ENCODE data around the gene MED27. TPM values are rescaled to one million over a fixed set of nuclear protein-coding genes. Genes with fewer than 3 reads are reported as not detected.

Gene MED27
- total and polyA plus RNA-seq, 2 experiments from 2014 or later: 21.4 to 41.1 TPM

DNA sequence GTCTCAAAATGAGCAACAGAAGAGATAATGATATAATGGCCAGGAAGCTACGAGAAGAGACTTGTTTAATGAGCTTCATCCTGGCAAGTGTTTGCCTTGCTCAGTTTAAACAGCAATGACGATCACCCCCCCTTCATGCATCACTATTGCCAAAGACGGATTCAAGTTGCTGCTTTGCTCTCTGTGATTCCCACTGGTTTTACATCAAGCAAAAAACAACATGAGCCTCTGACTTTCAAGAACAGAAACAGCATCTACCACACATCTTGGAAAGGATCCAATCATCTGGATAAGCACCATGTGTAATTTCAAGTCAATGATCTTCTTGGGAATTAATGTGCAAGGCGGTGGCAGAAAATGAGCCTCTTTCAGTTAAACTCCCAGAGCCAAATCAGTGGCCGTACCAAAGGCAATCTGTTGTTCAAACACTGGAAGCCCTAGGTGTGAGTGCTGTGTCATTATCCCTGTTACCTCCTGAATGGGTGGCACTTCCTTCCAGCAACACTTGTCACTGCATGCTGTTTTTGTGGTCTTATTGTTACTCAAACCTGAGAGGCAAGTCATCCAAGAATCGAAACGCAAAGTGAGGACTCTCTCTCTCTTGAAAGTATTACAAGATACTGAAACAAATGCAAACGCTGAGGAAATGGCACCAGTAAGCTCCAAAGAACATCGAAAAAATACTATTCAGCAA is 72.8 kb downstream of the MED27 start:
- H3K79me2 ChIP-seq (ENCODE audit: insufficient read depth): peaks cover 38% of the 10 kb centered on the region

DNA sequence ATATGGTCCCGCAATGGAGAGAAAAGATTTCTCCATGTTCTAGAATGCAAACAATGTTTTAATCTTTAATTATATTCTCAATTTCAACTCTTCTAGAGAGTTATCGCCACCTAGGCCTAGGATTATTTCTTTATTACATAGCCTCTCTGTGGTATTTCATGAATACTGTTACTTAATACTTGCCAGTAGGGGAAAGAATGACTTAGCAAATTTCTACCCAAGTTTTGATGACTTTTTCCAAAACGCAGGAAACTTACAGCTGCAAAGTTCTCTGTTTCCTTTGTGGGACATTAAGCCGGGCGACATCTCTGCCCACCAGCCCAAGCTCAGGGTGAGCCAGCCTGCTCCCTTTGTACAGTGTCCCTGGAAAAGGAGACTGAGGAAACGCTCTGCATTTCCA is 73.8 kb downstream of the MED27 start:
- in situ Hi-C loops (cut with MboI): loop anchor here (10.0 kb wide), 1 partner anchor 219 kb away; no protein-coding TSS in a partner anchor
- Histone ChIP-seq H3K4me1 (ENCODE audit: insufficient read depth) (peaks cover 19% of the 10 kb centered on the region), H3K9me2 (ENCODE audit: insufficient read depth) (no peaks in the 10 kb centered on the region; the same call in 1 of the 2 replicates), H4K20me1 (ENCODE audit: insufficient read depth) (no peaks in the 10 kb centered on the region), H3K36me3 (ENCODE audit: low read depth) (no peaks in the 10 kb centered on the region), H3K4me2 (ENCODE audit: unreplicated experiment) (no peak overlapping the region), H3K79me2 (ENCODE audit: insufficient read depth) (peaks cover 34% of the 10 kb centered on the region), H3F3A (ENCODE audit: insufficient read depth) (0 out of 2 replicates have a peak, but pooled peaks cover 7% of the 10 kb centered on the region), H3K9me3 (ENCODE audit: low read depth) (no peaks in the 10 kb centered on the region), H3K27me3 (replicated peaks; ENCODE audit: insufficient read depth) (no peaks in the 10 kb centered on the region), H3K27ac (0 out of 2 replicates have a peak overlapping the region, but pooled peaks have one; percentile 9), H2AFZ (no peak overlapping the region), H3K4me3 (no peak overlapping the region), H3K9ac (no peak overlapping the region)
- no peak for TF ChIP-seq EZH2phosphoT487 (IDR thresholded peaks at IDR 0.05; ENCODE audit: insufficient read depth, low read depth)
- TF ChIP-seq EZH2 (IDR thresholded peaks at IDR 0.05; ENCODE audit: insufficient read depth, poor library complexity, severe bottlenecking): no peak
- WGBS, 2 experiments (ENCODE audit: low coverage in 1 of 2, low lambda C conversion rate in 2 of 2, missing lambda C conversion rate in 2 of 2): 68 to 72% methylated on average over 6 of the region's 6 CpGs
- DNase-seq: peak; percentile 36

More for the DNA sequence above, 72.8 kb downstream of the MED27 start:
- TF ChIP-seq EZH2 (IDR thresholded peaks at IDR 0.05; ENCODE audit: insufficient read depth, poor library complexity, severe bottlenecking): no peak
- TF ChIP-seq EZH2phosphoT487 (IDR thresholded peaks at IDR 0.05; ENCODE audit: insufficient read depth, low read depth): no peak
- Histone ChIP-seq H3K9ac (no peak overlapping the region), H3K4me2 (ENCODE audit: unreplicated experiment) (no peak overlapping the region), H3K36me3 (ENCODE audit: low read depth) (no peaks in the 10 kb centered on the region), H3K9me2 (ENCODE audit: insufficient read depth) (no peaks in the 10 kb centered on the region; the same call in 1 of the 2 replicates), H3K27me3 (replicated peaks; ENCODE audit: insufficient read depth) (no peaks in the 10 kb centered on the region), H3K4me1 (ENCODE audit: insufficient read depth) (peaks cover 19% of the 10 kb centered on the region), H2AFZ (no peak overlapping the region), H3F3A (ENCODE audit: insufficient read depth) (0 out of 2 replicates have a peak, but pooled peaks cover 7% of the 10 kb centered on the region), H3K9me3 (ENCODE audit: low read depth) (no peaks in the 10 kb centered on the region), H4K20me1 (ENCODE audit: insufficient read depth) (no peaks in the 10 kb centered on the region), H3K27ac (no peak overlapping the region), H3K4me3 (no peak overlapping the region)
- in situ Hi-C loops (cut with MboI): loop anchor here (10.0 kb wide), 1 partner anchor 218 kb away; no protein-coding TSS in a partner anchor
- 80 to 81% methylated on average over 9 of the region's 9 CpGs for WGBS, 2 experiments (ENCODE audit: low coverage in 1 of 2, low lambda C conversion rate in 2 of 2, missing lambda C conversion rate in 2 of 2)
- DNase-seq: no peak

DNA sequence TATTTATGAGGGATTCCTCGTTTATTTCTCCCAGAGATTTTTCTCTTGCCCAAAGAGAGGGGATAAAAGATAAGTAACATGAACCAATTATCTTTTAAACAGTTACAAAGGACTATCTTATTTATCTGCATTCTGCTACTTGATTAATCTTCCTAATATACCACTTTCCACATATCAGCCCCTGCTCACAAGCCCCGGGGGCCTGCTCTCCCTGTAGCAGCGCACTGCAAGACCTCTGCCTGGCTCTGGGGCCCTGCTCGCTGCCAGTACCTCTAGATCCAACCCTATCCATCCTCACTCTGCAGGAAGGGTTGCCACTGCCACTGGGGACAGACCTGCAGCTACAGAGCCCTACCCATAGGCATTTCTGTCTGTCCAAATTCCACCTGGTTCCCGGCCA is 75.3 kb downstream of the MED27 start:
- Histone ChIP-seq H3K27ac (no peak overlapping the region), H4K20me1 (ENCODE audit: insufficient read depth) (no peaks in the 10 kb centered on the region)
- no peak for TF ChIP-seq EZH2 (IDR thresholded peaks at IDR 0.05; ENCODE audit: insufficient read depth, poor library complexity, severe bottlenecking)
- no peak for TF ChIP-seq EZH2phosphoT487 (IDR thresholded peaks at IDR 0.05; ENCODE audit: insufficient read depth, low read depth)

DNA sequence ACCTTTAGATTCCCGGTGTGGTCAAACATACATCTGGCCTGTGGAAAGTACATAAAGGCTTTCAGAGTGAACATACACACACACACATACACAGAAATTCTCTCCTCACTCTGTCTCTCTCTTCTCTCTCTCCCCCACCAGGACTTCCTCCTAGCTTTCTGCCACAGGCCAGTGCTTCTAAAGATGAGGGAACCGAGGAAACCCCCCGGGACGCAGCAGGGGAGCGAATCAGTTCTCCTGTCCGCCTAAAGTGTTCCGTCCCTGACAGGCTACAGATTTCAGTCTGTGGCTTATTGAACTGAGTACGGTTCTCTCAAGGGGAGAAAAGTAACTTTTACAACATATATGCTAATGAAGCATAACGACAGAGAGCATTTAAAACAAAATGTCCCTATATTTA is 75.8 kb downstream of the MED27 start:
- no peak overlapping the region for H3K27ac ChIP-seq
- no peaks in the 10 kb centered on the region; the same call in 1 of the 2 replicates for H3K9me2 ChIP-seq (ENCODE audit: insufficient read depth)
- in situ Hi-C loops (cut with MboI): loop anchor here (10.0 kb wide), 1 partner anchor 221 kb away; no protein-coding TSS in a partner anchor
- H3K27me3 ChIP-seq (replicated peaks; ENCODE audit: insufficient read depth): no peaks in the 10 kb centered on the region
- no peaks in the 10 kb centered on the region for H3K9me3 ChIP-seq (ENCODE audit: low read depth)
- WGBS, 2 experiments (ENCODE audit: low coverage in 1 of 2, low lambda C conversion rate in 2 of 2, missing lambda C conversion rate in 2 of 2): 90 to 91% methylated on average over 9 of the region's 9 CpGs
- H3K79me2 ChIP-seq (ENCODE audit: insufficient read depth): peaks cover 36% of the 10 kb centered on the region
- no peak overlapping the region for H2AFZ ChIP-seq
- H3K4me3 ChIP-seq: no peak overlapping the region
- no peaks in the 10 kb centered on the region for H4K20me1 ChIP-seq (ENCODE audit: insufficient read depth)
- no peak for TF ChIP-seq EZH2phosphoT487 (IDR thresholded peaks at IDR 0.05; ENCODE audit: insufficient read depth, low read depth)
- no peak for TF ChIP-seq EZH2 (IDR thresholded peaks at IDR 0.05; ENCODE audit: insufficient read depth, poor library complexity, severe bottlenecking)
- 0 out of 2 replicates have a peak, but pooled peaks cover 7% of the 10 kb centered on the region for H3F3A ChIP-seq (ENCODE audit: insufficient read depth)
- H3K36me3 ChIP-seq (ENCODE audit: low read depth): no peaks in the 10 kb centered on the region
- no peak for DNase-seq
- H3K4me2 ChIP-seq (ENCODE audit: unreplicated experiment): no peak overlapping the region
- no peak overlapping the region for H3K9ac ChIP-seq
- peaks cover 23% of the 10 kb centered on the region for H3K4me1 ChIP-seq (ENCODE audit: insufficient read depth)

More for the DNA sequence above, 75.3 kb downstream of the MED27 start:
- H3K4me1 ChIP-seq (ENCODE audit: insufficient read depth): peaks cover 24% of the 10 kb centered on the region
- H3K9me2 ChIP-seq (ENCODE audit: insufficient read depth): no peaks in the 10 kb centered on the region; the same call in 1 of the 2 replicates
- no peak for DNase-seq
- H3K36me3 ChIP-seq (ENCODE audit: low read depth): no peaks in the 10 kb centered on the region
- no peaks in the 10 kb centered on the region for H3K9me3 ChIP-seq (ENCODE audit: low read depth)
- in situ Hi-C loops (cut with MboI): loop anchor here (10.0 kb wide), 1 partner anchor 220 kb away; no protein-coding TSS in a partner anchor
- H3K4me2 ChIP-seq (ENCODE audit: unreplicated experiment): no peak overlapping the region
- no peaks in the 10 kb centered on the region for H3K27me3 ChIP-seq (replicated peaks; ENCODE audit: insufficient read depth)
- WGBS, 2 experiments (ENCODE audit: low coverage in 1 of 2, low lambda C conversion rate in 2 of 2, missing lambda C conversion rate in 2 of 2): 99 to 100% methylated on average over 5 of the region's 5 CpGs
- H3K79me2 ChIP-seq (ENCODE audit: insufficient read depth): peaks cover 34% of the 10 kb centered on the region
- H3K4me3 ChIP-seq: no peak overlapping the region
- 0 out of 2 replicates have a peak, but pooled peaks cover 7% of the 10 kb centered on the region for H3F3A ChIP-seq (ENCODE audit: insufficient read depth)
- H3K9ac ChIP-seq: no peak overlapping the region
- H2AFZ ChIP-seq: no peak overlapping the region
